Measurements from ENCODE around the gene CDX2. TPM values are rescaled to one million over a fixed set of nuclear protein-coding genes. Genes with fewer than 3 reads are reported as not detected.

CDX2 gene
- total RNA-seq, 1 experiment from 2014 or later = not detected

DNA sequence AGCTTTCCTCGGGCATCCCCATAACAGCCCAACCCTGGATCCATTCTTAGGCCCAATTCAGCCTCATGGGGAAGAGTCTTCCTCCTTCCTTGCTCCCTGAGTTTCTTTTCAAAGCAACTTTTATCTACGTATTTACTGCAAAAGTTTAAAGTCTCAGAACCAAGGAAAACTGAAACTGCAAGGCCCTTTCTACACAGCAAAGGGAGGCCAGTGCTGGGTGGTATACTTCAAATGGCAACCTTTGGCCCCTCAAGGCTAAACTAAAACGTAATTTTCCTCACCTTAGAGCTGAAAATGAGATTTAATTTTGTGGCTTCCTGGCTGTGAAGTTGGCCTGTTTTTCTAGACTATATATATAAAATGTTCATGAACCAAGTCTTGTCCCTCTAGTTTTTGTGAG is 5.6 kb downstream of the CDX2 start:
- Histone ChIP-seq H3K36me3 (replicated peaks; ENCODE audit: control insufficient read depth, insufficient read depth, low read length) (no peaks in the 10 kb centered on the region), H3K4me3 (ENCODE audit: insufficient read depth, low read depth, low read length) (no peak overlapping the region), H3K27me3 (ENCODE audit: control insufficient read depth, insufficient read depth, low read length) (peaks cover 99% of the 10 kb centered on the region)
- no peak for DNase-seq

DNA sequence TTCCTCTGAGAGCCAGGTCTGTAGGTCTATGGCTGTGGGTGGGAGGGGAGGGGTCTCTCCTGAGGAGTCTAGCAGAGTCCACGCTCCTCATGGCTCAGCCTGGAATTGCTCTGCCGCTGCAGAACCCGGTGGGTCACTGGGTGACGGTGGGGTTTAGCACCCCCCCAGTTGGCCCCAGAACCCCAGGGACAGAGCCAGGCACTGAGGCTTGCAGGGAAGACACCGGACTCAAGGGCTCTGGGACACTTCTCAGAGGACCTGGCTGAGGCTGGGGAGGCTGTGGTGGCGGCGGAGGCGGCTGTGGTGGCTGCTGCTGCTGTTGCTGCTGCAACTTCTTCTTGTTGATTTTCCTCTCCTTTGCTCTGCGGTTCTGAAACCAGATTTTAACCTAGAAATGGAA is 6.1 kb downstream of the CDX2 start:
- H3K4me3 ChIP-seq (ENCODE audit: insufficient read depth, low read depth, low read length) = no peak overlapping the region
- H3K27me3 ChIP-seq (ENCODE audit: control insufficient read depth, insufficient read depth, low read length) = peaks cover 99% of the 10 kb centered on the region
- H3K36me3 ChIP-seq (replicated peaks; ENCODE audit: control insufficient read depth, insufficient read depth, low read length) = no peaks in the 10 kb centered on the region
- DNase-seq = no peak

DNA sequence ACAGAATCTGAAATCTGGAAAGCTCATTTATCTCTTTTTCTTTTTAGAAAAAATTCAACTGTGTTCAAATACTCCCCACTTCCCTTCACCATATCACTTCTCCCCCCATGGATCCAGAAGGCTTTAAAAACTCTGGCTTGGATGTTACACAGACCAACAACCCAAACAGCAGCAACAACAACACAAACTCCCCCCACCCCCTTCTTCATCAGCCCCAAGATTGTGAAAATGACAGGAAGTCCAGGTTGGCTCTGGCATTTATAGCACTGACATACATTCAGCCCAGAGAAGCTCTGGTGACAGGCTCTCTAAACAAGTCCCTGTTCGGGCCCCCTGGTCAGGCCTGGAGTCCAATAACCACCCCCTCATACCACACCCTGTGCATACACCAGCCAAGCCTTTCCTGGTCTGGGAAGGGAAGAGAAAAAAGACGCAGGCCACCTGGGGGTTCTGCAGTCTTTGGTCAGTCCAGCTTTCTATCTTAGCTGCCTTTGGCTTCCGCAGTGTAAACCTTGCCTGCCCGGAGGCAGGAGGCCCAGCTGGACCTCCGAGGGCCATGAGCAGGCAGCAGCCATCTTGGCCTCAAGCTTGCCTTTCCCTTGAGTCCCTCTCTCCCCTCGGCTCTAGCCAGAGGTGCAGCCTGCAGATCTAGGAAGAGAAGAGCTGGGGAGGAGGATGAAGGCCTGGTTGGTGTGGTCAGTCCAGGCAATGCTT is 6.8 kb downstream of the CDX2 start:
- Histone ChIP-seq H3K4me3 (ENCODE audit: insufficient read depth, low read depth, low read length) (no peak overlapping the region), H3K27me3 (ENCODE audit: control insufficient read depth, insufficient read depth, low read length) (peaks cover 99% of the 10 kb centered on the region), H3K36me3 (replicated peaks; ENCODE audit: control insufficient read depth, insufficient read depth, low read length) (no peaks in the 10 kb centered on the region)
- DNase-seq = peak; percentile 51

DNA sequence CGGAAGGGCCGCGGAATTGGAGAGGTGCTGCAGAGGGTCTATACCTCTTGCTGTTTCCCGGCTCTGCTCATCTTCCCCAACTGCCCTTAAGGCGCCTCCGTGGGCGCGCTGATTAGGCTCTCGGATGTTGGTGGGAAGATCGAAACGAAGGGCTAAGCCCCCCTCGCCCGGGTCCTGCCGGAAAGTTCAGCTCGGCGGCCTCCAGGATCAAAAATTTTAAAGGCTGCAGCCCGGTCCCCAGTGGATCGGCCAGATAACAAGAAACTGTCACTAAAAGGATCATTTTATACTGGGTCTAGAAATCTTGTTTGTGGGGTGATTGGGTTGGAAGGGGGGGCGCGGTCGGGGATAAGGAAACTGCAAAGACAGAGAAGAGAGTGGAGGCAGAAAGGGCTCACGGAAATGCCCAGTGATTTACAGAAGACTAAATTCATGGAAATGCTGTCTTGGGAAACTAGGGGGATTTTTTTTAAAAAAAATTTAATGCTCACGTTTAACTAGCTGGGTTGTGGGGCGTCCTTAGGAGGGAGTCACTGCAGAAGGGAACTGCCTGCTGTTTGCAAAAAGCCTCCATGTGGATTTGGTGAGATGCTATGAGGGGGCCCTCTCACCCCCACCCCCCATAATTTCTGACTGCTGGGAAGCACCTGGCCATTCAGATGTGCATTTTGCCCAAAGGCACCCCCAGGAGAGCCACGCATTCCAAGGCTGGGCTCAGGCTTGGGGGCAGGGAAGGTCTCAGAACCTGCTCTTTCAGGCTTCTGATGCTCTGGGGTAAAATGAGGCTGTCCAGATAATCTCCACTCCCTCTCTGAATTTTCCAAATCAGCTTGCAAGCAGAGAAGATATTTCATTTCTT is 7.7 kb downstream of the CDX2 start:
- Histone ChIP-seq H3K36me3 (replicated peaks; ENCODE audit: control insufficient read depth, insufficient read depth, low read length) (no peaks in the 10 kb centered on the region), H3K4me3 (ENCODE audit: insufficient read depth, low read depth, low read length) (peak overlapping the region; percentile 23)
- peak; percentile 71 for DNase-seq

DNA sequence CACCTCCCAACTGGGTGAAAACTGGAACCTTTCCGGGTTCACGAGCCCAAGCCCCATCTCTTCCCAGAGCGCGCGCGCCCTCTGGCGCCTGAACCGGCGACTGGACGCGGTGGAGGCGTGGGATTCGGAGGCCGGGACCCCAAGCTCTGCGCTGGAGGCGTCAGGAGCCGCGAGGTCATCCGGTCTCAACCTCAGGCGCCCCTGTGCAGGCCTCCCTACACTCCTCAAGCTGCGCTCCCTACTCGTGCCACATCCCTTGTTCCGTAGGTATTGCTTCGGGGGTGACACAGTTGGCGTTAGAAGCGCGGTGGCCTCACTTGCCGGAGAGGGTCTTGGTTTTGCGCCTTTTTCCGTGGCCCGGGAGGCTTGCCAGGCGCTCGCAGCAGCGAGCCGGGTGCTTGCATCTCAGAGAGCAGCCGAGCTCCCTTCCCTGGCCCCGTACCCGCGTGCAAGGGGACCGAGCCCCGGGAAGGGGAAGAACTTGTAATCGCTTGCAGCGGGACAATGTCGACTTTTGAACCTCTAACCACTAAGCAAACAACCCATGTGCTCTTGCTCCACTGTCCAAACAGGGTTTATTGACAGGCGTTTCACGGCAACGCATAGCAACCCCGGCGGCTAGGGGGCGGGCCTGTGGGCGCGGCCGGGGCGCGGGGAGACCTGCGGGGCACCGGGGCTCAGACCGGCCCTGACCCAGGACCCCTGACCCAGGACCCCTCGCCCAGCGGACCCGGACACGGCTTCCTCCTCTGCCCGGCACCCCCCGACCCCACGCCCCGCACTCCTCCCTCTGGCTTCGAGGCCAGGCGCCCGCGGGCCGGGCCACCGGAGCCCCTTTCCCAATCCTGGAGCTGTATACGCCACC is 8.5 kb downstream of the CDX2 start:
- peak; percentile 89 for DNase-seq
- H3K27me3 ChIP-seq (ENCODE audit: control insufficient read depth, insufficient read depth, low read length) = peaks cover 100% of the 10 kb centered on the region
- no peaks in the 10 kb centered on the region for H3K36me3 ChIP-seq (replicated peaks; ENCODE audit: control insufficient read depth, insufficient read depth, low read length)
- H3K4me3 ChIP-seq (ENCODE audit: insufficient read depth, low read depth, low read length) = peak overlapping the region; percentile 23

More for the DNA sequence above, 7.7 kb downstream of the CDX2 start:
- H3K27me3 ChIP-seq (ENCODE audit: control insufficient read depth, insufficient read depth, low read length) = peaks cover 99% of the 10 kb centered on the region

DNA sequence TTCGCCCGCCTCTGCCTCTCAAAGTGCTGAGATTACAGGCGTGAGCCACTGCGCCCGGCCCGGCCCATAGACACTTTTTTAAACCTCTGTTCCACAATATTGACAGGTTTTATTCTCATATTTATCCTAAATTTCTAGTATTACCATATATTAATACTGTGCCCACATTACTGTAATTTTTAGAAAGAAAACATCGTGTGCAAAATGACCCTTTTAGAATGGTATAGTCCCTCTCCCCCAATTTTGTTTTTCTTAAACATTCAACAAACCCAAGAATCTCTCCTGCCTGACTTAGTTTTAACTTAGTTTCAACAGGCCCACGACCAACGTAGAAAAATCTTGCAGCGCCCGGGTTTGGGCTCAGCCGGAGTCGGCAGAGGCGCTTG is 9.1 kb downstream of the CDX2 start:
- peaks cover 100% of the 10 kb centered on the region for H3K27me3 ChIP-seq (ENCODE audit: control insufficient read depth, insufficient read depth, low read length)
- no peak overlapping the region for H3K4me3 ChIP-seq (ENCODE audit: insufficient read depth, low read depth, low read length)
- H3K36me3 ChIP-seq (replicated peaks; ENCODE audit: control insufficient read depth, insufficient read depth, low read length) = no peaks in the 10 kb centered on the region
- no peak for DNase-seq

DNA sequence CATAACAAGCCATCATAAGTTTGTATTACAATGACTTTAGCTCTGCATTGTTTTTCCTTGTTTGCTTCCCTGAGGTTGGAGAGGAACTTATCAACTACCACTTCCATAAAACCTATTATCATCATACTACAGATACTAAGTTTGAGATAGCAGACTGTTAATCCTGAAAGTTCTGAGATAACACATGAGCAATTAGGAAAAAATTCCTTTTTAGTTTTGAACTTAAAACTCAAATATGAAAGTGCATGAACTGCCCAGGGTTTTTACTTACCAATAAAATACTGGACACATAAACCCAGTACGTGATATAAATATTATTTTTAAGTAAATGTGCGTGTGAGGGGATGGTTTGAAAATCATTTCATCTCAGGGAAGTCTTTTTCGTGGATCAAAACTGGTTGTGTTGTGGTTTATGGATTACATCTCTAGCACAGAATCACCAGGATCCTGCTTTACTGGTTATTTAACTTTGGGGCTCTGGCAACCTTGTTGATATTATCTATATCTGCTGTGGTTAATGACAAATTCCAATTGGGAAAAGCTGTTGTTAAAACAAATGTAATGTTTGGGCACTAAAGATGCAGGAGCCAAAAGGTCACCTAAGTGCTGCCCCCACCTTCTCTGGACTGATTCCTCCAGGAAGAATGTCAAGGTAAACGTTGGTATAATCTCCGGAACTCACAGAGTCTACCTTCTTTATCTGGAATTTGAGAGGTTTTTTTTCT is 12.4 kb downstream of the CDX2 start:
- Histone ChIP-seq H3K27me3 (ENCODE audit: control insufficient read depth, insufficient read depth, low read length) (peaks cover 100% of the 10 kb centered on the region), H3K4me3 (ENCODE audit: insufficient read depth, low read depth, low read length) (no peak overlapping the region), H3K36me3 (replicated peaks; ENCODE audit: control insufficient read depth, insufficient read depth, low read length) (no peaks in the 10 kb centered on the region)
- no peak for DNase-seq

DNA sequence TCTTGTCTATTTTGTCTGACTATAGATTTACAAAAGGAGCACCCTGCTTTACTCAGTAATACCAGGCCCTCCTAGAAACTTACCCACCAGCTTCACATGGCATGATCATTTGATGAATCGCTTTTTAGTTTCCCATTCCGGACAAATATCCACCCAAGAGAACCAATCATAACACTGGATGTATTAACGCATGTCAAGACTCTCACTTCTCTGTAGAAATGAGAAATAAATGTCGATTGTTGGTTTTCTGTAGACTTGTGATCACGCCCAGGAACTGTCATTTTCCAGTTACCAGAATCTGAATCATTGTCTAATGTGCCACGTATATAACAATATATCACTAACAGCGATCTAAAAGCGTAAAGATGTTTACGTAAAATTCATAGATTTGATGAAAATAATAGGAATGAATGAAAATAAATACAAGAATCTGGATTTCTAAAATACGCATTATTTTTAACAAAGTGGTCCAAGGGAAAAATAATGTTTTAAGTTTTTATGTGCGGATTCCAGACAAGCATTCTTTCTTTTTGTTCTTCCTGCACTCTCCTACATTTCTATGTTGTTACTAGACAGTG is 14.0 kb downstream of the CDX2 start:
- Histone ChIP-seq H3K36me3 (replicated peaks; ENCODE audit: control insufficient read depth, insufficient read depth, low read length) (no peaks in the 10 kb centered on the region), H3K4me3 (ENCODE audit: insufficient read depth, low read depth, low read length) (no peak overlapping the region), H3K27me3 (ENCODE audit: control insufficient read depth, insufficient read depth, low read length) (peaks cover 88% of the 10 kb centered on the region)
- no peak for DNase-seq

DNA sequence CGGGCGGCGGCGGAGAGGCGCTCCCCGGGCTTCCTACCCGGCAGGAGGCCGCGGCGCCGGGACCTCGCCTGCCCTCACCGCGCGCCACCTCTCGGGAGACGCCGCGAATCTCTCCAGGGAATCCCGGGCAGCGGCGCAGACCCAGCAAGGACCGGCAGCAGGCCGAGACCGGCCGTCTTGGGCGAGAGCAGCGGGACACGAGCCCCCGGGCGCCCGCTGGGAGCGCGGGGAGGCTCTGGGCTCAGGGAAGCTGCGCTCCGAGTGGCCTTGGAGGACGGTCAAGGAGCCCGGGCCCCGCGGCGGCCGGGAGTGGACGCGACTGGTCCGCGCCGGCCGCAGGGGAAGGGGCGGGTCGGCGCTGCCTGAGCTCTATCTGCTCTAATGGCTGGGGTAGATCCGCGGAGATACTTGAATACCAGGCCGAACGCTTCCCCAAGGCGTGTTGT is 14.7 kb downstream of the CDX2 start:
- no peaks in the 10 kb centered on the region for H3K36me3 ChIP-seq (replicated peaks; ENCODE audit: control insufficient read depth, insufficient read depth, low read length)
- H3K27me3 ChIP-seq (ENCODE audit: control insufficient read depth, insufficient read depth, low read length) = peaks cover 82% of the 10 kb centered on the region
- DNase-seq = peak; percentile 82
- H3K4me3 ChIP-seq (ENCODE audit: insufficient read depth, low read depth, low read length) = peak overlapping the region; percentile 37

DNA sequence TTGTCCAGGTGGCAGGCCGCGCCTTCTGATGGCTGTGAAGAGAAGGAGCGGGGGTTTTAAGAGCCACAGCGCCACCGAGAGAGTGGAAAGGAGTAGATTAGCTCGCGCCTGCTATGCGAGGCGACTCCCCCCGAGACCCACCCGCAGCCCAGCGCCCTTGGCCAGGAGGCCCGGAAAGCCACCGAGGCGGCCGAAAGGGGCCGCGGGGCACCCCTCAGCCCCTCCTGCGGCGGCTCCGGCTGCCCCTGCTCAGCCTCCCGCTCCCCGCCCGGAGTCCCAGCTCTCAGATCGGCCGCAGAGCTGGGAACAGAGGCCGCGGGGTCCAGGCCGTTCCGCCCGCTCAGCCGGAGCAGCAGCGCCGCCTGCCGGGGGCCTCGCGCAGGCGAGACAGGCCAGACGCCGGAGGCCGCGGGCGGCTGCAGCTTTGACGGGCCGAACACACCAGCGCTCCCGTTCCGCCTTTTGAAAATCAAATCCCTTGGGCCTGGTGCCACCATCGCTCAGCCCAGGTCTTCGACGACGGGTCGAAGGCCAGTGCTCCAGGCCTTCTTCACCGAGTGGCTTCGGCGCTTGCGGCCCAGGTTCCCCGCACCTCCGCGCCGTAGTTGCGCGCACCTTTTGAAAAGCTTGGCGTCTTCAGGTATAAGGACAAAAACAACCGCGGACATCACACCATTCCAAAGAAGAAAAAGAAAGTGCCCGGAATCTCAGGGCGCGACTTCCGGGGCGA is 15.3 kb downstream of the CDX2 start:
- H3K27me3 ChIP-seq (ENCODE audit: control insufficient read depth, insufficient read depth, low read length) = peaks cover 76% of the 10 kb centered on the region
- H3K36me3 ChIP-seq (replicated peaks; ENCODE audit: control insufficient read depth, insufficient read depth, low read length) = no peaks in the 10 kb centered on the region
- DNase-seq = peak; percentile 93
- peak overlapping the region; percentile 37 for H3K4me3 ChIP-seq (ENCODE audit: insufficient read depth, low read depth, low read length)

DNA sequence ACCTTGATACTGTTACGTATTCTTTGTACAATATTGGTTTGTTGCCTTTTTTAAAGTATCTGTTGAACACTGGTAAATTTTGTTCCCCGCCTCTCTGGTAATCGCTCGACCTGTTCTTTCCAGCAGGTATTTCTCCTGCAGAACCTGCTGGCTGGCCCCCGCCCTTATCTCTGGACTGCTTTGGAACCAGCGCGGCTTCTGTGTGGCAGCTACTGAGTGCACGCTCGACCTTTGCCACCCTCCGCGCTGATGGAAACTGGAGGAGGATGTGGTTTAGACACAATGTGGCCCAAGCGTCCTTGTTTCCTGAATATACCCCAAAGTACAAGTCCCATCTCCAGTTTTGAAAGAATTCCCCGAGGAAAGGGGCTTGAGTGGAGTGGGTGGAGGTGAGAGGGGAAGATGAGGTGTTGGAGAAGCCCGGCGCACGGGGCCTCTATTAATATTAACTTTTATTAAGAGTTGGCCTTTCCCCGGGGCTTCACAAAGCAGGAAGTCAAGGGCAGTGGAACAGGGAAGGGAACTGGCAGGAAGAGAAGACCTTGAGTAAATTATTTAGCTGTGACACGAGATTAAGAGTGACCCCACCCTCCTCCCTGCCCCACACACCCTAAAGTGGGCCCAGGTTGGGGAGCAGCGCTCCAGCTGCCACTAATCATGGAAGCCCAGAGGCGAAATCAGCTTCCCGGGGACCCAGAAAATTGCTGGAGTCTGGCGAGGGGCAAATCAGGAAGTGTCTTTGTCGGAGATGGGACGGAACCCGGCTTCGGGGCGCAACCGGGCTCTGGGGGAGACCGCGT is 16.0 kb downstream of the CDX2 start:
- H3K27me3 ChIP-seq (ENCODE audit: control insufficient read depth, insufficient read depth, low read length) = peaks cover 70% of the 10 kb centered on the region
- H3K36me3 ChIP-seq (replicated peaks; ENCODE audit: control insufficient read depth, insufficient read depth, low read length) = no peaks in the 10 kb centered on the region
- peak overlapping the region; percentile 37 for H3K4me3 ChIP-seq (ENCODE audit: insufficient read depth, low read depth, low read length)
- DNase-seq = no peak

DNA sequence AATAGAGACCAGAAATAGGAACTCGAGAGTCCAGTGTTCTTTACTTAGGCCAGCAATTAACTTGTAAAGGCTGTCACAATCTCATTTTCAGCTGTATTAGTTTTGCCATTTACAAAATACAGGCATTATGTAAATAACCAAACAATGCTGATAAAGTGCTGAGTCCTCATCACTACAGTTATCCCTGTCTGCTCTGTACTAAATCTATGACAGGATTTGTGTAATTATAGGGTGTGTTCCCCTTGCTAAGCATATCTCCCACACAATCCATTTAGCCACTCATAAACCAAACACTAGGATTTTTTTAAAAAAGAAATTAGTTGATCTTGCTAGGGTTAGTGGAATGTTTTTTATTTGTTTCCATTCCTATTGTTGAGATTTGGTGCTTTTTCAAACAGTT is 26.1 kb downstream of the CDX2 start:
- H3K27me3 ChIP-seq (ENCODE audit: control insufficient read depth, insufficient read depth, low read length) = peaks cover 3% of the 10 kb centered on the region

More for the DNA sequence above, 26.1 kb downstream of the CDX2 start:
- Histone ChIP-seq H3K4me3 (ENCODE audit: insufficient read depth, low read depth, low read length) (no peak overlapping the region), H3K36me3 (replicated peaks; ENCODE audit: control insufficient read depth, insufficient read depth, low read length) (no peaks in the 10 kb centered on the region)
- no peak for DNase-seq
